GM19395 (cell line): Measurements from ENCODE around the gene TECR.
"Not testable (repeated sequence)": the region's sequence is repeated elsewhere in the genome, so short reads cannot be mapped to it uniquely, and the experiment has no call there.

Experiments
- ATAC-seq: cut with Tn5 transposase; IDR thresholded peaks from one replicate; pipeline ENCODE4 v1.9.1; 2021; ENCODE audit warnings: mild to moderate bottlenecking, moderate library complexity; ENCODE audit not compliant: unreplicated experiment

Gene TECR

GRCh38 chr19:14533450-14533849 is 4.1 kb downstream of the TECR start:
- ATAC-seq = no peak

GRCh38 chr19:14536926-14537692 is 7.7 kb downstream of the TECR start:
- no peak for ATAC-seq

- ATAC-seq = no peak
Observed at GRCh38 chr19:14540741-14541525, 11.5 kb downstream of the TECR start.

DNA sequence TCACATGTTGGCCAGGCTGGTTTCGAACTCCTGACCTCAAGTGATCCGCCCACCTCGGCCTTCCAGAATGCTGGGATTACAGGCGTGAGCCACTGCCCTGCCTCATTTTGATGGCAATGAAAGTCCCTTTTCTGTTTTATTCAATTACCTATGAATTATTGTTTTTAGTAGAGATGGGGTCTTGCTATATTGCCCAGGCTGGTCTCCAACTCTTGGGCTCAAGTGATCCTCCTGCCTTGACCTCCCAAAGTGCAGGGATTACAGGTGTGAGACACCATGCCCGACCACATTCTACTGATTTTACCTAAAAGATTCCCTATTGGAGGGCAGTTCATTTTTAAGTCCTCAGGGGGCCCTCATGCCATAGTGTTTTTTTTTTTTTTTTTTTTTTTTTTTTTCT is 12.6 kb downstream of the TECR start:
- not testable (repeated sequence) for ATAC-seq

DNA sequence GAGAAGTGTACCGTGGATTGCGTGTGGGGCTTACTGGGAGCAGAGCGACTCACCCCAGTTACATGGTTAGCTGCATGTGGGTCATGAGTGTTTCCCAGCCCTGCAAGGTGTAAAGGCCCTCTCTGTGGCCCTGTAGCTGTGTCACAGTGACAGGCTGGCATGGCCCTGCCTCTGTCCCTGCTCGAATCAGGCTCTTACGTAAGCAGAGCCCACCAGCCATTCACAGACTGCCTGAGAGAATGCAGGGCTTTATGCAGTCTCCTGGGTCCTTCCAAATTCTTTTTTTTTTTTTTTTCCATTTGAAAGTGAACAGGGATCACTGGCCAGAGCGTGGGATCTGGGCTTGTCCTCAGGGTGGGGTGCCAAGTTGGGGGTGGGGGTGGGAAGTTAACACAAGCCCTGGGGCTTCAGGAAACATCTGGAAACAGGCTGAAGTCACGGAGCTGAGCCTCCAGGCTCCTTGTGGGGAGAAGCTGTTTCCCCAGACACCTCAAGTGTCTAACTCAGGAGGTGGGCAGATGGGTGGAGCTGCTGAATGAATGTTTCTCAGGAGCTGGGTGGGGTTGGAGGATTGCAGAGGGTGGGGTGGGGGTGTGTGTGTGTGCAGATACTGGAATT is 13.4 kb downstream of the TECR start:
- ATAC-seq = no peak

GRCh38 chr19:14544047-14544446 is 14.7 kb downstream of the TECR start:
- ATAC-seq = no peak

GRCh38 chr19:14544977-14545715 is 15.8 kb downstream of the TECR start:
- ATAC-seq = no peak

DNA sequence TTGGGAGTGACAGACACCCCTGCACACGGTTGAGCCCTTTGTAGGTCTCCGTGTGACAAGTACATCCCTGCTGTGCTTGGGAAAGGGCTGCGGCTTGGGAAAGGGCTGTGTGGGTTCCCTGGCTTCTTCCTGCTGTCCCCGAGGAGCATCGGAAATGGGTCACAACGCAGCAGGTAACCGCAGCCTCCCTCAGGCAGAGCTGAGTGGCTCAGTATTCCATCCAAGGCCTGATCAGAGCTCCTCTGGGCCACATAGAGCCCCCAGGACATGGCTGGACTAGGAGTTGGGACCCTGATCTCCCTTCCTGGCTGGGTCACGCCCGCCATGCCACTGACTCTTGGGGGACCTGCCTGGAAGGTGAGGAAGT is 16.3 kb downstream of the TECR start:
- ATAC-seq = no peak

DNA sequence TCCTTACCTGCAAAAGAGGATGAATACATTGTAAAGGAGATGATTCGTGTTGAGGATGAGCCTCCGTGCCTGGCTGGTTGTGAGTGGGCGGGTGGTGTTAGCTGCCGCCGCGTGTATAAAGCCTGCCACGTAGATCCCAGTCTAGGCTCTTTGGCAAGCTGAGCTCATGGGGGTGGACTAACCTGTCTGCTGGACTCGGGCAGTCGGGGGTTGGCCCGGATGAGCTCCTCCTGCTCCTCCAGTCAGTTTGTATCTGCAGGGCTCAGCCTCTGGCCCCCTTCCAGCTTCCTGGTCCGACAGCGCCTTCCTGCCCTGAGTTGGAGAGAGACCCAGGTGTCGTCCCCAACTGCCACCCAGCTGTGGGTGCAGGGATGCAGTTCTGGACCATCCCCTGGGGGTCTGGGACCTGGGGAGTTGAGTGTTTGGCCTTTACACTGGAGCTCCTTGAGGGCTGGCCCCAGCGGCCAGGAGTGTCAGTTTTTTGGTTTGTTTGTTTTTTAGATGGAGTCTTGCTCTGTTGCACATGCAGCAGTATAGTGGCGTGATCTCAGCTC is 20.9 kb downstream of the TECR start:
- no peak for ATAC-seq

DNA sequence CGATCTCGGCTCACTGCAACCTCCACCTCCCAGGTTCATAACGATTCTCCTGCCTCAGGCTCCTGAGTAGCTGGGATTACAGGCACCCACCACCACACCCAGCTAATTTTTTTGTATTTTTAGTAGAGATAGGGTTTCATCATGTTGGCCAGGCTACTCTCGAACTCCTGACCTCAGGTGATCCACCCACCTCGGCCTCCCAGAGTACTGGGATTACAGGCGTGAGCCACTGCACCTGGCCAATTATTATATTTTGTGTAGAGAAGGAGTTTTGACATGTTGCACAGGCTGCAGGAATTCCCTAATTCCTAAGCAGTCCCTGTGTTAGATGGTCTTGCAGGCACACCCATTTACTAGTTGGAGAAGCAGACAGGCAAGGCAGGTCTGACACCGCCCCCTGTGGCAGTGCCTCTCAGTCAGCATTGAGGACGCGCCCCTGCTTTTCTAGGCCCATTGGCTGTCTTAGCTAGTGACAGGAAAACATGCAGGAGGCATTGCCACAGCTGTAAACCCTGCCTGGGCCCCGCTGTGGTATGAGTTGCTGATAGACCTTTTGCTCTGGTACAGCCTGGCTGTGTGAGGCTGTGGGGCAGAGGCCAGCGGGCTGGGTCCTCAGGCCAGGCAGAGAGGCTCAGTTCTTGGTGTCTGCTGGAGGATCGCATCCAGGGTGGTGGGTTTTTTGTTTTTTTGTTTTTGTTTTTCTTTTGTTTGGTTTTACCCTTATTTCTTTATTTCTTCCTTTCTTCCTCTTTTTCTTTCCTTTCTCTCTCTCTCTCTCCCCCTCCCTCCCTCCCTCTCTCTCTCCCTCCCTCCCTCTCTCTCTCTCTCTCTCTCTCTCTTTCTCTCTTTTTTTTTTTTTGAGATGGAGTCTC is 22.0 kb downstream of the TECR start:
- ATAC-seq = not testable (repeated sequence)

DNA sequence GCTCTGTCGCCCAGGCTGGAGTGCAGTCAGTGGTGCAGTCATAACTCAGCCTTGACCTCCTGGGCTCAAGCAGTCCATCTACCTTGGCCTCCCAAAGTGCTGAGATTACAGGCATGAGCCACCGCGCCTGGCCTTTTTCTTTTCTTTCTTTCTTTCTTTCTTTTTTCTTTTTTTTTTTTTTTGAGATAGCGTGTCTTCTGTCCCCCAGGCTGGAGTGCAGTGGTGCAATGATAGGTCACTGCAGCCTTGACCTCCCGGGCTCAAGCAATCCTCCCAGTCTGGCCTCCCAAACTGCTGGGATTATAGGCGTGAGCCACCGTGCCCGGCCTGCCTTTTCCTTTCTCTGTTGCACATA is 22.6 kb downstream of the TECR start:
- not testable (repeated sequence) for ATAC-seq

DNA sequence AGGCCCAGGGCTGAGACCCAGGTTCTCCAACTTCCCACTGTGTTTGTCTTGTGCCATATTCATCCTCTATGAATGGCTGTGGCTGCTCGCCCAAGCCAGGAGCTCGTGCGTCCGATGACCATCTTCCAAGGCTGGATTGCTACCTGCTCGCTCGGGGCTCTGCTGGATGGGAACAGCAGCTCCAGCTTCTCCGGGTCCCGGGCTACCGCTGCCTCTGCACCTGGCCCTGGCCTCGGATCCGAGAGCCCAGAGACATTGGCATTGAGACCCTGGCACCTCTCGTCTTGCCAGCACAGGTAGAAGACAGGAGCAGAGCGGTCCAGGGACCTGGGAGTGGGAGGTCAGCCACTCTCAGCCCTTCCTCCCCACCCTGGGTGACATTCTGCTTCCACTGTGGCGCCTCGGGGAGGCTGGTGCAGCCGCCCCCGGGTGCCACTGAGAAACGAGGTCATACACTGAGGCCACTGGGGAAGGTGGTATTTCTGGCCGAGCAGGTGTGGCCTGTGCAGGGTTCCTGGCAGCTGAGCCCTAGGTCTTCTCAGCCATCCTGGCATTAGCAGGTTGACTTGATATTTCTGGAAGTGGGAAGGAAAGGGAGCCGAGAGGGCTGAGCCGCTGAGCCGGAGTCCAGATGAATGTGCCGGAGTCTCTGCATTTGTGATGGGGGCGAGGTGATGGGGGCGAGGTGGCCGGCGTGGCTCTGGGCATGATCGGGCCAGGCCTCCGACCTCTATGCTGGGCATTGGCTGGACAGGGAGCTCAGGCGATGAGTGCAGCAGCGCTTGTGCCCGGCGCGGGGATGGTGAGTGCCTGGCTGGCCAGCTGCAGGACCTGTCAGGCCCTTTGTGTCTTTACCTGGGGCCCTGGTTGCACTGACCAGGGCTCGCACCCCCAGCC is 23.9 kb downstream of the TECR start:
- no peak for ATAC-seq

- no peak for ATAC-seq
Observed at GRCh38 chr19:14553939-14554243, 24.5 kb downstream of the TECR start.

DNA sequence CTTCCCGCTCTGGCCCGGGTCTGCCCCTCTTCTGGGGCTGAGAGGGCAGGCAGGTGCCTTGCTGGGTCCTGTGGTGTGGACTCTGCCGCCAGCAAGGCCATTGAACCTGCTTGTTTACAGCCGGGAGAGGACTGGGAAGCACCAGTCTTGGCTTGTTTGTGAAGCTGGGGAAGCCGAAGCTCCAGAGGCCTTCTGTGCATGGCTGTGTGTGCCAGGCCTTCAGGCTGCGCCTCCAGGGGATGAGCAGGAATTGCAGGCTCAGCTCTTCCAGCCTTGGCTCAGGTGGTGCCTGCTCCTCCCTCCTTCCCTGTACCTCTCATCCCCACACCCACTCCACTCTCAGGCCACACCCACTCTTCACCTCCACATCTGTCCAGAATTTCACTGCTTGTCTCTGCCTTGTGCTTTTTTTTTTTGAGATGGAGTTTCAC is 25.0 kb downstream of the TECR start:
- no peak for ATAC-seq

DNA sequence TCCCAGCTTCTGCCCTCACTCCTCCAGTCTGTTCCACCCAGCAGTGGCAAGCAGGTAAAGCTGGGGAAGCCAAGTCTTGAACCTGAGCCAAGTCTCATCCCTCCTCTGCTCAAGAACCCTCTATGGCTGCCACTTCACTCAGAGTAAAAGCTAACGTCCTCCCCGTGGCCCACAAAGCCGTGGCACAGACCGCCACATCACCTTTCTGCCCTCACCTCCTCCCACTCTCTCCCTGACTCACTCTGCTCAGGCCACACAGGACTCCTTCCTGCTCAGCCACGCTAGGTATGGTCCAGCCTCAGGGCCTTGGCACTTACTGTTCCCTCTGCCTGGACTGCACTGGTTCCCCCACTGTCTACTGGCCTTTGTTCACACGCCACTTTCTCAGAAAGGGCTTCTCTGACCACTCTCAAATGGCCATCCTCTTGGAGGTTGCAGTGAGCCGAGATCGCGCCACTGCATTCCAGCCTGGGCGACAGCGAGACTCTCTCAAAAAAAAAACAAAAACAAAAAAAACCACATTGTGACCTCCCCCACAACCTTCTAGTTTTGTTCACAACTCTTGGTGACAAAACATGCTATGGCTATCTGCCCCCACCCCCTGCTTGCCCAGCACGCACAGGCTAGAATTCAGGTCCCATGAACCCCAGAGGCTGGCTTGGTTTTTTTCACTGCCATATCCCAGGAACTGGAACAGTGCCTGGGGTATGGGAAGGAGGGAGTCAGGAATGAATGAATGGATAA is 26.7 kb downstream of the TECR start:
- ATAC-seq = no peak

GRCh38 chr19:14556662-14557188 is 27.3 kb downstream of the TECR start:
- peak; percentile 71 for ATAC-seq

- no peak for ATAC-seq
Observed at GRCh38 chr19:14558370-14559066, 29.1 kb downstream of the TECR start.
